Activated CD8-positive, alpha-beta memory T cell treated with anti-CD3 and anti-CD28 coated beads for 36 hours (primary cell): ENCODE data around the gene CNTLN. TPM values are rescaled to one million over a fixed set of nuclear protein-coding genes. Genes with fewer than 3 reads are reported as not detected.

ENCODE experiments used
- CTCF ChIA-PET: fragments of 350-600 bp; sonication (Branson Sonifier 250); formaldehyde crosslinking; loops from one replicate; lab custom pipeline; 2021; ENCODE audit warnings: antibody characterized with exemption; lab: Charles Lee
- POLR2A ChIA-PET: fragments of 350-600 bp; sonication (Branson Sonifier 250); formaldehyde crosslinking; loops from one replicate; lab custom pipeline; 2021; ENCODE audit warnings: antibody characterized with exemption; lab: Charles Lee
- total RNA-seq, 2 experiments: library from RNA; stranded (reverse); gene quantifications; one replicate each; pipeline ENCODE4 v1.2.3, GENCODE V29; 2021

Gene CNTLN
- total RNA-seq, 2 experiments from 2014 or later, result 0.23 to 0.32 TPM

- POLR2A ChIA-PET, result no interaction called here
- CTCF ChIA-PET, result no interaction called here
Observed at GRCh38 chr9:17535176-17535575, 400.3 kb downstream of the CNTLN start.

- POLR2A ChIA-PET, result no interaction called here
- CTCF ChIA-PET, result no interaction called here
Observed at GRCh38 chr9:17536027-17536426, 401.2 kb downstream of the CNTLN start.

- CTCF ChIA-PET, result no interaction called here
- POLR2A ChIA-PET, result no interaction called here
Observed at GRCh38 chr9:17551023-17551422, 416.2 kb downstream of the CNTLN start.
